ENCODE results near the gene SCYL3.

GRCh38 chr1:169941982-169942830 lies 48.5 kb upstream of the SCYL3 start:
- no peak for TF ChIP-seq FOXM1 (IDR thresholded peaks at IDR 0.05; ENCODE audit: borderline replicate concordance, low read depth)
- TF ChIP-seq CREB1 (IDR thresholded peaks at IDR 0.05; ENCODE audit: low read depth) = no peak
- no peak for TF ChIP-seq TAF1 (IDR thresholded peaks at IDR 0.05; ENCODE audit: low read depth)
- TF ChIP-seq RAD21 (IDR thresholded peaks at IDR 0.05; ENCODE audit: low read depth) = no peak
